ENCODE data around the gene TICRR. TPM values are rescaled to one million over a fixed set of nuclear protein-coding genes. Genes with fewer than 3 reads are reported as not detected.

Gene TICRR
- total RNA-seq, 1 donor: 0.72 TPM

- Histone ChIP-seq H3K9me3 (ENCODE audit: low read depth, low read length) (no peaks in the 10 kb centered on the region), H4K20me1 (ENCODE audit: insufficient read depth, low read length) (no peaks in the 10 kb centered on the region), H3K4me3 (ENCODE audit: insufficient read depth, low read length) (no peak overlapping the region), H3K36me3 (ENCODE audit: insufficient read depth, low read length) (no peaks in the 10 kb centered on the region), H3K79me2 (ENCODE audit: insufficient read depth, low read length) (no peaks in the 10 kb centered on the region), H2AFZ (ENCODE audit: low read length) (no peak overlapping the region), H3K27me3 (ENCODE audit: insufficient read depth, low read length) (peaks cover 37% of the 10 kb centered on the region), H3K27ac (ENCODE audit: low read depth, low read length) (no peak overlapping the region), H3K4me2 (ENCODE audit: insufficient read depth, low read length) (no peak overlapping the region), H3K4me1 (ENCODE audit: insufficient read depth, low read length) (no peaks in the 10 kb centered on the region)
- DNase-seq (ENCODE audit: insufficient read length, low spot score, missing footprints): peak; percentile 69
- peak; percentile 89 for TF ChIP-seq CTCF (IDR thresholded peaks at IDR 0.05; ENCODE audit: extremely low read depth, low read depth, low read length)
These were observed 18.6 kb upstream of the TICRR start for GRCh38 chr15:89556413-89557262.

- no peak for DNase-seq (ENCODE audit: insufficient read length, low spot score, missing footprints)
- Histone ChIP-seq H3K4me3 (ENCODE audit: insufficient read depth, low read length) (no peak overlapping the region), H2AFZ (ENCODE audit: low read length) (no peak overlapping the region), H3K4me2 (ENCODE audit: insufficient read depth, low read length) (no peak overlapping the region), H4K20me1 (ENCODE audit: insufficient read depth, low read length) (no peaks in the 10 kb centered on the region), H3K79me2 (ENCODE audit: insufficient read depth, low read length) (no peaks in the 10 kb centered on the region), H3K27me3 (ENCODE audit: insufficient read depth, low read length) (peaks cover 36% of the 10 kb centered on the region), H3K36me3 (ENCODE audit: insufficient read depth, low read length) (no peaks in the 10 kb centered on the region), H3K4me1 (ENCODE audit: insufficient read depth, low read length) (no peaks in the 10 kb centered on the region), H3K9me3 (ENCODE audit: low read depth, low read length) (no peaks in the 10 kb centered on the region), H3K27ac (ENCODE audit: low read depth, low read length) (no peak overlapping the region)
- no peak for TF ChIP-seq CTCF (IDR thresholded peaks at IDR 0.05; ENCODE audit: extremely low read depth, low read depth, low read length)
These were observed 15.5 kb upstream of the TICRR start for GRCh38 chr15:89559769-89560264.

GRCh38 chr15:89566181-89566580 lies 9.1 kb upstream of the TICRR start:
- Histone ChIP-seq H3K79me2 (ENCODE audit: insufficient read depth, low read length) (no peaks in the 10 kb centered on the region), H3K27me3 (ENCODE audit: insufficient read depth, low read length) (peaks cover 38% of the 10 kb centered on the region), H3K4me1 (ENCODE audit: insufficient read depth, low read length) (no peaks in the 10 kb centered on the region), H4K20me1 (ENCODE audit: insufficient read depth, low read length) (no peaks in the 10 kb centered on the region), H3K36me3 (ENCODE audit: insufficient read depth, low read length) (no peaks in the 10 kb centered on the region), H3K4me3 (ENCODE audit: insufficient read depth, low read length) (no peak overlapping the region), H3K27ac (ENCODE audit: low read depth, low read length) (no peak overlapping the region), H3K9me3 (ENCODE audit: low read depth, low read length) (no peaks in the 10 kb centered on the region), H3K4me2 (ENCODE audit: insufficient read depth, low read length) (no peak overlapping the region), H2AFZ (ENCODE audit: low read length) (no peak overlapping the region)
- no peak for DNase-seq (ENCODE audit: insufficient read length, low spot score, missing footprints)
- no peak for TF ChIP-seq CTCF (IDR thresholded peaks at IDR 0.05; ENCODE audit: extremely low read depth, low read depth, low read length)

GRCh38 chr15:89566621-89567294 lies 8.5 kb upstream of the TICRR start:
- Histone ChIP-seq H3K27ac (ENCODE audit: low read depth, low read length) (no peak overlapping the region), H3K4me1 (ENCODE audit: insufficient read depth, low read length) (no peaks in the 10 kb centered on the region), H3K4me3 (ENCODE audit: insufficient read depth, low read length) (no peak overlapping the region), H3K4me2 (ENCODE audit: insufficient read depth, low read length) (no peak overlapping the region), H4K20me1 (ENCODE audit: insufficient read depth, low read length) (no peaks in the 10 kb centered on the region), H2AFZ (ENCODE audit: low read length) (no peak overlapping the region), H3K36me3 (ENCODE audit: insufficient read depth, low read length) (no peaks in the 10 kb centered on the region), H3K27me3 (ENCODE audit: insufficient read depth, low read length) (peaks cover 37% of the 10 kb centered on the region), H3K79me2 (ENCODE audit: insufficient read depth, low read length) (no peaks in the 10 kb centered on the region), H3K9me3 (ENCODE audit: low read depth, low read length) (no peaks in the 10 kb centered on the region)
- no peak for DNase-seq (ENCODE audit: insufficient read length, low spot score, missing footprints)
- TF ChIP-seq CTCF (IDR thresholded peaks at IDR 0.05; ENCODE audit: extremely low read depth, low read depth, low read length): no peak

Data from osteoblast (primary cell).